ENCODE results near the gene CYTH1.
"Not testable (repeated sequence)": the region's sequence is repeated elsewhere in the genome, so short reads cannot be mapped to it uniquely, and the experiment has no call there.

The CYTH1 gene

DNA sequence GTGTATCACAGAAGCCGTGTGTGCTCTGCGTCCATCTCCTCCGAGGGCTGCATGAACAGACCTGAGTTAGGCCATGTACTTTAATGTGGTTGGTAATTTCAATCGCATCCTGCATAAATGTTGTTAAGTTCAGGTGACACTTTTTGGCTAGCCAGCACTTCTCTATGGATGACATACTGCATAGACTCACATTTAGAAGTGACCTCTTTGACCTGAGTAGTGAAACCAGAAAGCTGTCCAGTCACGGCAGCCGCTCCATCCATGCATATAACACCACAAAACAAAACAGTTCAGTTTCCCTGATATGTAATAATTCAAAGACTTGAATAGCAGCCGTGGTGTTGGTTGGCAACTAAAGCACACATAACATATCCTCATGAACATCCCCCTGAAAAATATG is 94.1 kb downstream of the CYTH1 start:
- no peak for DNase-seq (ENCODE audit: low spot score)

DNA sequence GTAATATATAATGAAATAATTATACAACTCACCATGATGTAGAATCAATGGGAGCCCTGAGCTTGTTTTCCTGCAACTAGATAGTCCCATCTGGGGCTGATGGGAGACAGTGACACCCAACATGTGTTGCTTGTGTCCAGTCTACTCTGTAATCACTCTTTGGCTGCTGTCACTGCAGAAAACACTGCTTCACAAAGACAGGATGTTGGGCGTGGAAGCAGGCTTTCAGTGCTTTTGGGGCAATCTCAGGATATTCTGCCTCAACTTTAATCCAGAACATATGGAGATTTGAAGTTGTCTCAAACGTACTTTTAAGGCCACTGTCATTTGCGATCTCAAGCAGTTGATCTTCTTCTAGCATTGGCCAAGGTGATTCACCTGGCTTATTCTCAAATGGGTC is 94.9 kb downstream of the CYTH1 start:
- DNase-seq (ENCODE audit: low spot score): no peak

GRCh38 chr17:78684026-78684425 is 98.0 kb downstream of the CYTH1 start:
- DNase-seq (ENCODE audit: low spot score): no peak

GRCh38 chr17:78683408-78683961 is 98.6 kb downstream of the CYTH1 start:
- DNase-seq (ENCODE audit: low spot score): no peak

- no peak for DNase-seq (ENCODE audit: low spot score)
Measured at GRCh38 chr17:78682363-78682762, 99.7 kb downstream of the CYTH1 start.

DNA sequence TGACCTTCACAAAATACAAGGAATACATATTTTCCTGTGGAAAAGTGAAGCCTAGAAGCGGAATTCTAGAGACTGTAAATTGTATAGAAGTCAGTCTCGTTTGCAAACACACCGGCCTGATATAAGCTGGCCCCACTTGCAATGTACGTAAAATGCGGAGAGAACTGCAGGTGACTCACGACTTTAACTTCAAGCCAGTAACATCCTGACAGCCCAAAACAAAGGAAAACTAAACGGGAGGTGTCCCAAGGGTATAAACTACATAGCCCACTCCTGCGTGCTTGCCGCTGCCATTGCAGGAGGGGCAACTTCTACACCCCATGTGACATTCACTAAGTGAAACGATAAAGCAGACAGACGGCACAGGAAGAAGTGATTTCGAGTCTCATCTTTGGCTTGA is 101.6 kb downstream of the CYTH1 start:
- no peak for DNase-seq (ENCODE audit: low spot score)

DNA sequence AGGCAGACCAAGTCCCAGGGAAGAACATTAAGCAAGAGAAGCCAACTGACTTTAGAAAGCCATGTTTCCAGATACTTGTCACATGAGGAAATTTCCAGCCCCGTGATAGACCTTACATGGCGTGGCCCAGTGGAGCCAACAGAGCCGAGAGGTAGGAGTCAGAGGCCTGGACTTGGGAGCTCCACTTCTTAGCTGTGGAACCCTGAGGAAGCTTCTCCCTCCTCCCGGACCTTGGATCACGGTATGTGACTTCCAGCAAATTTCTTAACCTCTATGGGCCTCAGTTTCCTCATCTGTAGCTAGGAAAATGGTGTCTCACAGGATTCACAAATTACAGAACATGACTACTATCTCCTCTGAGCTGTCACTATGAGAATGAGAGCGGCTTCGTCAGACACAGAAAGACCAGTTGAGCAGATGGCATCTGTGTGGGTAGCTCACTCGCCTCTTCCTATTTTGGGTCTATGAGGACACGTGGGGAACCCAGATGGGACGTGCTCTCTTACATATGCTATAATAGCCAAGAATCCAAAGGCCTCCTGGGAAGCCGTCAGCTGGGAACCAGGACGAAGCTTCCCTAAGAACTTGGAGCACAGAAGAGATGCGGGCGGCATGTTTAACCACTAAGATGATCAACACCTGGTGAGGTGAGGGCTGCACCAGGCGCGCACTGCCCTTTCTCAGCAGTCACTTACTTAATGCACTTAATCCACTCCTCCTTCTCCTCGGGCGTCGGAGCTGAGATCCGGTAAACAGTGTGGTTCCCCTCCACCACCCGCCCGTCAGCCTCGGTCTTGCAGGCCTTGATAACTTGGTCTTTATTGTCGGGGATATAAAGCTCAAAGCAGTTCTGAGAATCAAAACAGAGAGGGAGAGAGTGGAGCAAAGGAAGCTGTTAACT is 102.3 kb downstream of the CYTH1 start:
- no peak for DNase-seq (ENCODE audit: low spot score)

GRCh38 chr17:78678711-78679110 is 103.4 kb downstream of the CYTH1 start:
- no peak for DNase-seq (ENCODE audit: low spot score)

GRCh38 chr17:78678222-78678557 is 103.9 kb downstream of the CYTH1 start:
- DNase-seq (ENCODE audit: low spot score): no peak

DNA sequence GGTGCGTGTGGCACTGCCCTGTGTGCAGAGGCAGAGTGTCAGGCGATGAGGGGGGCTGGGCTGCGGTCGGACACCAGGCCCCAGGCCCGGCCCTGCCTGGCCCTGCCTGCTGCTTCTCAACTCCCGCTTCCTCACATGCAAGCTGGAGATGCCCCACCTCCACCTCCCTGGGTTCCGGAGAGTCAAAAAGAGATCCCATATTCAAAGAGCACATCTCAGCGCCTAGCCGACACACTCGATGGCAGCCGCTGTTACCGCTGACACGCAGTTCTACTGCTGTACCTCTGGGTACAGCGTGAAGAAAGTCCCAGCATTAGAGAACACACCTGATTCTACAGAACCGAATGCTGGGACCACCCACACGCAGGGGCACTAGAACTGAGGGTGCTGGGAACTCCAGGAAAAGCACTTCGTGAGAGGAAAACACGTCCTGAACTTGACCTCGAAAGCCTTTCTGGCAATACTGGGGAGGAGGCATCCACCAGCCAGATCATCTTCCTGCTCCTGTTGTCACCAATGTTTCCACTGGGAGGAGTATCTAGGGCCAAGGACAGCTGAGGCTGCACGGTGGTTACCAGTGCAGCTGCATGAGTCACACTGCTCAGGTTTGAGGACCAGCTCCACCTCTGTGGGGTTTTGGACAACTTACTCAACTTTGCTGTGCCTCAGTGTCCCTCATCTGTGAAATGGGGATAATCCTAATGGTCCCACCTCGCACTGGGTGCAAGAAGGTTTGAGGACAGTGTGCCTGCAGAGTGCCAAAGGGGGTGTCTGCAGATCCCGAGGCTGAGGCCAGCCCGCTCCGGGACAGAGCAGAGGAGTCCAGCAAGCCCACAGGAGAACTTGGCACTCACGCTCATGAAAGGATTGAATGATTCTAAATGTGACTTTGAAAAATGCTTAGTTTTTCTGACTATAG is 104.5 kb downstream of the CYTH1 start:
- DNase-seq (ENCODE audit: low spot score): no peak

DNA sequence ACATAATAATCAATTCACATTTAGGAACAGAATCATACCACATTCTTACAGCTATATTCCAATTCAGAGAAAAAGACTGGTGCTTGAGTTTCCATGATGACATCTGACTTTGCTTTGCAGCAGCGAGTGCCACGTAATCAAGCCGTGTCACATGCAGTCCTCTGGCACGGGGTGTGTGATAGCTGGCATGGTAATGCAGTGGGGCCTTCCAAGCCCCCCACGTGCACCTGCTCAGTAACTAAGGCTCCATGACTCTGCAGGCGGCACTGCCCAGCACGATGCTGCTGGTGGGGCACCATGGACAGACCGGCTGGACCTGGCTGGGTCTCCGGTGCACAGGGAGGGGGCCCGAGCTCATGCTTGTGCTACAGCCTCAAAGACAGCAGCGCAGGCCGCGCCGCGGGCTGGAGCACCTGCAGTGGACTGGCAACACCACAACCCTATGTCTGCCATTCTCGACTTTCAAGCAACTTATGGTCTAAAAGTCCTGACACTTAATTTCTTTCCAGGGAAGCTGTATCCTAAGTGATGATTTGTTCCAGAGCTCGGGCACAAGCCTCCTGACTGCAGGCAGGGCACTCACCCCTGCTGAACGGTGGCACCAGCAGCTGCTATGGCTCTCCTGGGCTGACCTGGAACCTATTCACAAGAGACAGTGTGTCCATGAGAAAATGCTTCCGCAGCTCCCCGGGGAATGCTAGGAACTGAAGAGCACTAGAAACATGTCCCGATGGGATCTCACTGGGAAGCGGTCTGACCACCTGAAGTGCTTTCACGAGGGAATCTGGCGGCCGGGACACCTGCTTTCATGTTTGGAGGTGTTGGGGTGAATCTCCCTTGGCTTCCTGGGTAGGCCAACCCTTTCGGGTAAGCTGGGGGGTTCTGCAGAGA is 105.4 kb downstream of the CYTH1 start:
- DNase-seq (ENCODE audit: low spot score): no peak

GRCh38 chr17:78675836-78676235 is 106.2 kb downstream of the CYTH1 start:
- DNase-seq (ENCODE audit: low spot score): no peak

DNA sequence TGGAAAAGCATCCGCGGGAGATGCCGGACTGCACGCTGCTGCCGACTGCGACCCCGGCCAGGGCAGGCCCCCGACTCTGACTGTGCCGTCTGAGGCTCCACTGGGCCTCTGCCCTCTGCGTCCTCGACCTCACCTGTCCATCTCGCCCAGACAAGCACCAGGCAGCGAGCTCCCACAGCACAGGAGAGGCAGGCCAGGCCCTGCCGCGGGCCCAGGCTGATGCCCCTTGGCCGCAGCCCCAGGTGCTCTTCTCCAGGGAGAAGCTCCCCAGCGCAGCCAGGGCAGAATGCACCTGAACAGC is 106.8 kb downstream of the CYTH1 start:
- DNase-seq (ENCODE audit: low spot score): no peak

GRCh38 chr17:78674595-78675315 is 107.3 kb downstream of the CYTH1 start:
- no peak for DNase-seq (ENCODE audit: low spot score)

DNA sequence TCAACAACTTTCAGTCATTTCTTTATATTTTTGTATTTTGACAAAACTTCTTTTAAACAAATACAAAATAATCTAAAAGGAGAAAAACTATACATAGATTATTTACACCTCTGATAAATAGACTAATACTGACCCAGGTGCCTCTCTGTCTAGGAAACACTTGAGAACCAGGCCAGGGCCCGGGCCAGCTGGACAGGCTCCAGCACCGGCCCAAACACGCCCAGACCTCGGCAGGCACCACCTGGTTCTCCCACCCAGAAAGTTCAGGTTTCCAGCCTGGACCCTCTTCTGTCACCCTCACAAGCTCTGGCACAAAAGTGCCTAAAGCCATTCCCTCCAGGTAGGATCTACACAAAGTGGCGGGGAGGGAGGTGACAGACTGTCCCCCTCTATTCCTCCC is 107.9 kb downstream of the CYTH1 start:
- DNase-seq (ENCODE audit: low spot score): no peak

GRCh38 chr17:78673395-78673794 is 108.7 kb downstream of the CYTH1 start:
- no peak for DNase-seq (ENCODE audit: low spot score)

- no peak for DNase-seq (ENCODE audit: low spot score)
Measured at GRCh38 chr17:78672871-78673371, 109.2 kb downstream of the CYTH1 start.

DNA sequence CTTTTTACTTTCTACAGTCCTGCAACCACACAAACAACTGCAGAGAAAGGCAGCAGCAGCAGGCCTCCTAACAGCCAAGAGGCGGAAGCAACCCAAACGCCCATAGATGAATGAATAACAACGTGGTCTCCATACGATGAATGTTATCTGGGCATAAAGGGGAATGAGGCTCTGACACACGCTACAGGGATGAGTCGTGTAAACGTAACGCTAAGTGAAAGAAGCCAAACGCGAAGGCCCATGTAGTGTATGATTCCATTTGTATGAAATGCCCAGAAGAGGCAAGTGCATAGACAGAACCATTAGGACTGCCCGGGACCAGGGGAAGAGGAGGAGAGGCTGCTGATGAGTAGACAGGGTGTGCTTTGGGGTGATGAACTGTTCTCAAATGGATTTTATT is 110.1 kb downstream of the CYTH1 start:
- no peak for DNase-seq (ENCODE audit: low spot score)

- DNase-seq (ENCODE audit: low spot score): not testable (repeated sequence)
Measured at GRCh38 chr17:78671726-78672001, 110.4 kb downstream of the CYTH1 start.

DNA sequence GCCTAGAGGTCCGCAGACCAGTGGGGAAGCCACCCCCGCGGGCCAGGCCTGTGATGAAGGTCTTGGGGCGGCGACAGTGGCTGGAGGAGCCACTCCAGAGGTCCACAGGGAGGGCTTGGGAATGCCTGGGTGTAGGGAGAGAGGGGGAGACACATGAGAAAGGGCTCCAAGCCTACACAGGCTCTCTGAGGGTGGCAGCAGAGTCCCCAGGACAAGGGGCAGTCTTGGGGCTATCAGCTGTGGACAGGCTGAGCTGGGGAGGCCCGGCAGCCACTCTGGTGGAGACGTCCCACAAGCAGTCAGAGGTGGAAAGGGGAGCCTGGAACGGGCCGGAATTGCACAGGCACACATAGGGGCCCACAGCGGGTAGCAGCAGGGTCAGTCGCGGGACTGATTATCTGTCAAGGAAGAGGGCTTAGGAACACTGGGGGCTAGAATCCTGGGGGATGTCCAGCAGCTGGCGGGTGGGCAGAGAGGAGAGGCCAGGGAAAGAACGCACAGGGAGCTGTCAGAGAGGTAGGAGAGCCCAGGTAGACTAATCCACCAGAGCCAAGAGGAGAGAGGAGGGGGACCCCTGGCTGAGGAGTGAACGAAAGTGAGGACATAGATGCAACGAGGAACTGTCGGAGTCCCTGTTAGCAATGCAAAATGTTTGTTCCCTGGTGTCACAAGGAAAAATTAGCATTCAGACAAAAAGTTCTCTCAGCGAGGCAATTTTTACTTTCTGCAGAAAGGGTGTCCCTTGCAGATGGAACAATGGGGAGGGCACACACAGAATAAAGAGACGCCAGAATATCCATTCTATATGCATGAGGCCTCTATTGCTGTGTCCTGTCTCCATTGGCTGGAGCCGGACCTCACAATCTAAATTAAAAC is 111.0 kb downstream of the CYTH1 start:
- no peak for DNase-seq (ENCODE audit: low spot score)
